HFFc6 (cell line): Measurements from ENCODE around the gene GRID1. TPM values are rescaled to one million over a fixed set of nuclear protein-coding genes. Genes with fewer than 3 reads are reported as not detected.

Source experiments
- DNase-seq: peaks from one replicate; pipeline ENCODE4 v3.0.0-alpha.2; 2018
- H3K27ac Mint-ChIP-seq: 2 replicates; pipeline ENCODE4 v1.8.0; 2020; ENCODE audit warnings: mild to moderate bottlenecking, mixed read lengths
- H3K27me3 Mint-ChIP-seq: 2 replicates; pipeline ENCODE4 v1.8.0; 2021; ENCODE audit warnings: mild to moderate bottlenecking, moderate library complexity, mixed read lengths; ENCODE audit not compliant: insufficient read depth
- H3K36me3 Mint-ChIP-seq: 2 replicates; pipeline ENCODE4 v1.8.0; 2021; ENCODE audit warnings: low read depth, mixed read lengths
- H3K4me1 Mint-ChIP-seq: 2 replicates; pipeline ENCODE4 v1.8.0; 2020; ENCODE audit warnings: low read depth, mixed read lengths
- H3K4me3 Mint-ChIP-seq: 2 replicates; pipeline ENCODE4 v1.8.0; 2020; ENCODE audit warnings: mild to moderate bottlenecking, moderate library complexity, mixed read lengths
- H3K9me3 Mint-ChIP-seq: 2 replicates; pipeline ENCODE4 v1.8.0; 2020; ENCODE audit warnings: mild to moderate bottlenecking, mixed read lengths
- CTCF ChIP-seq: fragments of 200-600 bp; sonication (generic); IDR thresholded peaks from 2 replicates; pipeline ENCODE4 v1.5.0; 2021; ENCODE audit warnings: antibody characterized with exemption, mild to moderate bottlenecking
- total RNA-seq, 6 experiments: library from RNA; stranded (reverse); fragmentation: NEBNext Ultra II Directional; extraction: Animal tissue kit (Norgen Biotek cat#: 25700); gene quantifications; 2 replicates in 1 of 6; 3 replicates in 5 of 6; pipeline ENCODE4 v1.2.3, GENCODE V29; 2021

GRID1 gene
- total RNA-seq, 6 experiments from 2014 or later = not detected

GRCh38 chr10:86316990-86317389 lies 49.6 kb downstream of the GRID1 start:
- Mint-ChIP-seq H3K9me3 (no peaks in the 10 kb centered on the region; the same call in 1 of the 2 replicates), H3K36me3 (no peaks in the 10 kb centered on the region), H3K27ac (no peak overlapping the region), H3K4me1 (no peaks in the 10 kb centered on the region), H3K4me3 (no peak overlapping the region), H3K27me3 (peaks cover 8% of the 10 kb centered on the region)
- TF ChIP-seq CTCF = no peak
- no peak for DNase-seq

- Mint-ChIP-seq H3K9me3 (no peaks in the 10 kb centered on the region; the same call in 1 of the 2 replicates), H3K4me3 (no peak overlapping the region), H3K27ac (no peak overlapping the region), H3K4me1 (no peaks in the 10 kb centered on the region), H3K27me3 (peaks cover 4% of the 10 kb centered on the region), H3K36me3 (no peaks in the 10 kb centered on the region)
- no peak for TF ChIP-seq CTCF
- no peak for DNase-seq
Observed at GRCh38 chr10:86316274-86316835, 50.2 kb downstream of the GRID1 start.

- Mint-ChIP-seq H3K27me3 (peaks cover 4% of the 10 kb centered on the region; the same call in 1 of the 2 replicates), H3K9me3 (no peaks in the 10 kb centered on the region; the same call in 1 of the 2 replicates), H3K36me3 (no peaks in the 10 kb centered on the region), H3K27ac (no peak overlapping the region), H3K4me3 (no peak overlapping the region), H3K4me1 (no peaks in the 10 kb centered on the region)
- no peak for TF ChIP-seq CTCF
- DNase-seq = no peak
Observed at GRCh38 chr10:86315549-86315942, 51.0 kb downstream of the GRID1 start.

GRCh38 chr10:86314616-86315548 lies 51.7 kb downstream of the GRID1 start:
- TF ChIP-seq CTCF = no peak
- DNase-seq = no peak
- no peaks in the 10 kb centered on the region; the same call in 1 of the 2 replicates for H3K9me3 Mint-ChIP-seq
- no peak overlapping the region for H3K4me3 Mint-ChIP-seq
- no peaks in the 10 kb centered on the region for H3K4me1 Mint-ChIP-seq
- H3K27me3 Mint-ChIP-seq = peaks cover 1% of the 10 kb centered on the region; the same call in 1 of the 2 replicates
- H3K36me3 Mint-ChIP-seq = no peaks in the 10 kb centered on the region
- H3K27ac Mint-ChIP-seq = no peak overlapping the region

GRCh38 chr10:86313621-86314041 lies 53.0 kb downstream of the GRID1 start:
- no peak overlapping the region for H3K27ac Mint-ChIP-seq
- H3K9me3 Mint-ChIP-seq = no peaks in the 10 kb centered on the region; the same call in 1 of the 2 replicates
- TF ChIP-seq CTCF = no peak
- no peak overlapping the region for H3K4me3 Mint-ChIP-seq
- H3K27me3 Mint-ChIP-seq = peaks cover 1% of the 10 kb centered on the region; the same call in 1 of the 2 replicates
- H3K4me1 Mint-ChIP-seq = no peaks in the 10 kb centered on the region
- H3K36me3 Mint-ChIP-seq = no peaks in the 10 kb centered on the region
- DNase-seq = no peak
